ENCODE results near the gene FAM228A. TPM values are rescaled to one million over a fixed set of nuclear protein-coding genes. Genes with fewer than 3 reads are reported as not detected.

FAM228A gene
- polyA plus RNA-seq, 1 of the 3 experiments (the other 2 are of a cell fraction), result 0.10 TPM

GRCh38 chr2:24233321-24233720, 58.5 kb downstream of the FAM228A start (continued):
- TF ChIP-seq, protein P1, sequence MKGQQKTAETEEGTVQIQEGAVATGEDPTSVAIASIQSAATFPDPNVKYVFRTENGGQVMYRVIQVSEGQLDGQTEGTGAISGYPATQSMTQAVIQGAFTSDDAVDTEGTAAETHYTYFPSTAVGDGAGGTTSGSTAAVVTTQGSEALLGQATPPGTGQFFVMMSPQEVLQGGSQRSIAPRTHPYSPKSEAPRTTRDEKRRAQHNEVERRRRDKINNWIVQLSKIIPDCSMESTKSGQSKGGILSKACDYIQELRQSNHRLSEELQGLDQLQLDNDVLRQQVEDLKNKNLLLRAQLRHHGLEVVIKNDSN (IDR thresholded peaks at IDR 0.05; ENCODE audit: borderline replicate concordance, low read depth), result no peak
- no peak for TF ChIP-seq NRF1 (IDR thresholded peaks at IDR 0.05; ENCODE audit: low read depth, low read length)
- TF ChIP-seq SIN3A (IDR thresholded peaks at IDR 0.05; ENCODE audit: borderline replicate concordance, low read depth, low read length), result no peak
- TF ChIP-seq RAD21 (IDR thresholded peaks at IDR 0.05; ENCODE audit: low read length), result no peak
- no peak for TF ChIP-seq FOXM1 (IDR thresholded peaks at IDR 0.05; ENCODE audit: low read depth)
- no peak for TF ChIP-seq YY1 (IDR thresholded peaks at IDR 0.05; ENCODE audit: low read depth)
- no peak for TF ChIP-seq FOSL2 (IDR thresholded peaks at IDR 0.05; ENCODE audit: borderline replicate concordance, low read depth)
- no peak for TF ChIP-seq MAX (IDR thresholded peaks at IDR 0.05; ENCODE audit: low read depth)

- Histone ChIP-seq H2AFZ (ENCODE audit: low read depth) (no peak overlapping the region), H3K4me3 (ENCODE audit: low read depth in 2 of 2, low read length in 1 of 2) (no peak overlapping the region), H3F3A (replicated peaks; ENCODE audit: insufficient read depth) (no peaks in the 10 kb centered on the region), H3K4me1 (ENCODE audit: control insufficient read depth in 1 of 2, insufficient read depth in 2 of 2, low read depth in 1 of 2, low read length in 1 of 2) (peaks cover 0 to 3% of the 10 kb centered on the region in 2 experiments; a peak in 1 of 4 replicates), H3K9me3 (no peaks in the 10 kb centered on the region), H3K4me2 (no peak overlapping the region), H3K27me3 (ENCODE audit: insufficient read depth) (no peaks in the 10 kb centered on the region), H3K9ac (no peak overlapping the region), H3K27ac (ENCODE audit: low read depth in 2 of 2, low read length in 1 of 2) (no peak overlapping the region), H4K20me1 (ENCODE audit: insufficient read depth) (no peaks in the 10 kb centered on the region), H3K9me2 (no peaks in the 10 kb centered on the region; the same call in 1 of the 2 replicates), H3K36me3 (replicated peaks in 1 of 2; ENCODE audit: control insufficient read depth in 1 of 2, insufficient read depth in 2 of 2, low read length in 1 of 2) (peaks cover 12 to 30% of the 10 kb centered on the region in 2 experiments), H3K79me2 (ENCODE audit: insufficient read depth) (no peaks in the 10 kb centered on the region)
- CTCF ChIA-PET, result no interaction called here
- 100% methylated on average over 1 of the region's 1 CpG for WGBS (ENCODE audit: low lambda C conversion rate)
- DNase-seq, result no peak
- TF ChIP-seq REST (IDR thresholded peaks at IDR 0.05; ENCODE audit: low read depth, low read length) (no peak), GABPA (IDR thresholded peaks at IDR 0.05; ENCODE audit: low read depth) (no peak), SIN3A (IDR thresholded peaks at IDR 0.05; ENCODE audit: borderline replicate concordance, low read depth, low read length) (no peak), RAD21 (IDR thresholded peaks at IDR 0.05; ENCODE audit: low read length) (no peak), NFIC (IDR thresholded peaks at IDR 0.05; ENCODE audit: borderline replicate concordance) (no peak), FOXJ3 (CRISPR knock-in tag; IDR thresholded peaks at IDR 0.05) (no peak), GATA2 (CRISPR knock-in tag; IDR thresholded peaks at IDR 0.05) (no peak), YY1 (IDR thresholded peaks at IDR 0.05; ENCODE audit: low read depth) (no peak), MAX (IDR thresholded peaks at IDR 0.05; ENCODE audit: low read depth) (no peak)
- TF ChIP-seq, protein P2, sequence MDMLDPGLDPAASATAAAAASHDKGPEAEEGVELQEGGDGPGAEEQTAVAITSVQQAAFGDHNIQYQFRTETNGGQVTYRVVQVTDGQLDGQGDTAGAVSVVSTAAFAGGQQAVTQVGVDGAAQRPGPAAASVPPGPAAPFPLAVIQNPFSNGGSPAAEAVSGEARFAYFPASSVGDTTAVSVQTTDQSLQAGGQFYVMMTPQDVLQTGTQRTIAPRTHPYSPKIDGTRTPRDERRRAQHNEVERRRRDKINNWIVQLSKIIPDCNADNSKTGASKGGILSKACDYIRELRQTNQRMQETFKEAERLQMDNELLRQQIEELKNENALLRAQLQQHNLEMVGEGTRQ (IDR thresholded peaks at IDR 0.05; ENCODE audit: borderline replicate concordance, low read depth, low read length), result no peak
- TF ChIP-seq, protein P3, sequence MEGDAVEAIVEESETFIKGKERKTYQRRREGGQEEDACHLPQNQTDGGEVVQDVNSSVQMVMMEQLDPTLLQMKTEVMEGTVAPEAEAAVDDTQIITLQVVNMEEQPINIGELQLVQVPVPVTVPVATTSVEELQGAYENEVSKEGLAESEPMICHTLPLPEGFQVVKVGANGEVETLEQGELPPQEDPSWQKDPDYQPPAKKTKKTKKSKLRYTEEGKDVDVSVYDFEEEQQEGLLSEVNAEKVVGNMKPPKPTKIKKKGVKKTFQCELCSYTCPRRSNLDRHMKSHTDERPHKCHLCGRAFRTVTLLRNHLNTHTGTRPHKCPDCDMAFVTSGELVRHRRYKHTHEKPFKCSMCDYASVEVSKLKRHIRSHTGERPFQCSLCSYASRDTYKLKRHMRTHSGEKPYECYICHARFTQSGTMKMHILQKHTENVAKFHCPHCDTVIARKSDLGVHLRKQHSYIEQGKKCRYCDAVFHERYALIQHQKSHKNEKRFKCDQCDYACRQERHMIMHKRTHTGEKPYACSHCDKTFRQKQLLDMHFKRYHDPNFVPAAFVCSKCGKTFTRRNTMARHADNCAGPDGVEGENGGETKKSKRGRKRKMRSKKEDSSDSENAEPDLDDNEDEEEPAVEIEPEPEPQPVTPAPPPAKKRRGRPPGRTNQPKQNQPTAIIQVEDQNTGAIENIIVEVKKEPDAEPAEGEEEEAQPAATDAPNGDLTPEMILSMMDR (IDR thresholded peaks at IDR 0.05), result no peak
- TF ChIP-seq, protein P4, sequence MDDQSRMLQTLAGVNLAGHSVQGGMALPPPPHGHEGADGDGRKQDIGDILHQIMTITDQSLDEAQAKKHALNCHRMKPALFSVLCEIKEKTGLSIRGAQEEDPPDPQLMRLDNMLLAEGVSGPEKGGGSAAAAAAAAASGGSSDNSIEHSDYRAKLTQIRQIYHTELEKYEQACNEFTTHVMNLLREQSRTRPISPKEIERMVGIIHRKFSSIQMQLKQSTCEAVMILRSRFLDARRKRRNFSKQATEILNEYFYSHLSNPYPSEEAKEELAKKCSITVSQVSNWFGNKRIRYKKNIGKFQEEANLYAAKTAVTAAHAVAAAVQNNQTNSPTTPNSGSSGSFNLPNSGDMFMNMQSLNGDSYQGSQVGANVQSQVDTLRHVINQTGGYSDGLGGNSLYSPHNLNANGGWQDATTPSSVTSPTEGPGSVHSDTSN (IDR thresholded peaks at IDR 0.05), result no peak
- POLR2A ChIA-PET, result no interaction called here
These were observed 62.5 kb downstream of the FAM228A start for GRCh38 chr2:24237313-24237712.

Measured in SK-N-SH (cell line).